Upper lobe of left lung (tissue), 6 donors: ENCODE measurements around the gene CPEB4. TPM values are rescaled to one million over a fixed set of nuclear protein-coding genes. Genes with fewer than 3 reads are reported as not detected.

Experiments
- ATAC-seq, 2 donors: fragments of 200-7000 bp; cut with Tn5 transposase; one replicate each; pipeline ENCODE4 v1.9.1; 2022; ENCODE audit warnings: mild to moderate bottlenecking in 2 of 2, moderate library complexity in 2 of 2; ENCODE audit not compliant: low FRiP score in 2 of 2
- DNase-seq, 2 donors: peaks; one replicate each; pipeline ENCODE4 v3.0.0-alpha.2; 2019 to 2020
- H3K27ac ChIP-seq, 4 donors: fragments of 200-600 bp; sonication (generic); one replicate each; pipeline ENCODE4 v1.5.1; 2016 to 2019
- H3K27me3 ChIP-seq, 4 donors: fragments of 200-600 bp; sonication (generic); one replicate each; pipeline ENCODE4 v1.5.1; 2017 to 2019
- H3K36me3 ChIP-seq, 4 donors: fragments of 200-600 bp; sonication (generic); one replicate each; pipeline ENCODE4 v1.5.1; 2016 to 2019
- H3K4me1 ChIP-seq, 4 donors: fragments of 200-600 bp; sonication (generic); one replicate each; pipeline ENCODE4 v1.5.1; 2018 to 2019
- H3K4me3 ChIP-seq, 4 donors: fragments of 200-600 bp; sonication (generic); one replicate each; pipeline ENCODE4 v1.5.1; 2017 to 2019; ENCODE audit warnings: mild to moderate bottlenecking in 2 of 4, moderate library complexity in 1 of 4
- H3K9me3 ChIP-seq, 4 donors: fragments of 200-600 bp; sonication (generic); one replicate each; pipeline ENCODE4 v1.5.1; 2018 to 2019
- CTCF ChIP-seq, 6 experiments: fragments of 450-650 bp in 4 of 6; fragments of 200-600 bp in 2 of 6; sonication (generic) in 2 of 6; IDR thresholded peaks; one replicate each; pipeline ENCODE4 v1.5.1; 2016 to 2019; ENCODE audit warnings: antibody characterized with exemption in 6 of 6
- EP300 ChIP-seq, 4 donors: sonication (generic); formaldehyde crosslinking; IDR thresholded peaks; one replicate each; pipeline ENCODE4 v1.5.1; 2017; ENCODE audit warnings: antibody characterized with exemption in 4 of 4, control low read depth in 2 of 4
- POLR2A ChIP-seq, 4 donors: fragments of 450-650 bp; IDR thresholded peaks; one replicate each; pipeline ENCODE4 v1.5.1; 2016 to 2017; ENCODE audit warnings: antibody characterized with exemption in 4 of 4, mild to moderate bottlenecking in 2 of 4
- POLR2AphosphoS5 ChIP-seq, 2 donors: sonication (generic); formaldehyde crosslinking; IDR thresholded peaks; one replicate each; pipeline ENCODE4 v1.5.1; 2017; ENCODE audit warnings: antibody characterized with exemption in 2 of 2
- WGBS, 2 donors: methylation state at CpG; one replicate each; pipeline ENCODE4 v1.1.5; 2017 to 2018; 5-methylcytosine and 5-hydroxymethylcytosine counted together
- total RNA-seq, 6 donors: library from RNA; depleted of rRNA in 4 of 6; stranded (reverse); fragments of >200 nt in 4 of 6; gene quantifications; one replicate each; pipeline versions ENCODE4 v1.1.0 to v1.2.1, GENCODE V29; 2016 to 2021
- donor health status: DM: no; HTN: no; CAD: no; lungs with moderate emphysema.
- donor health status: DM: no; HTN: yes; CAD: no; lungs with severe emphysema.

The CPEB4 gene
- total RNA-seq, 6 donors from 2014 or later: 52.6 to 96.4 (median 62.0) TPM

- H3K4me1 ChIP-seq: peaks cover 15 to 65% (median 30%) of the 10 kb centered on the region in 4 donors
- H3K4me3 ChIP-seq: no peak overlapping the region
- no peak overlapping the region for H3K27ac ChIP-seq
- no peak for ATAC-seq
- peaks cover 0 to 6% (median 1%) of the 10 kb centered on the region in 4 donors for H3K36me3 ChIP-seq
- no peaks in the 10 kb centered on the region for H3K27me3 ChIP-seq
- WGBS, 2 donors: 93 to 96% methylated on average over 4 of the region's 4 CpGs
- DNase-seq: no peak
- no peaks in the 10 kb centered on the region for H3K9me3 ChIP-seq
- no peak for TF ChIP-seq CTCF (IDR thresholded peaks at IDR 0.05)
- TF ChIP-seq POLR2AphosphoS5 (IDR thresholded peaks at IDR 0.05): no peak
- TF ChIP-seq POLR2A (IDR thresholded peaks at IDR 0.05): no peak
- no peak for TF ChIP-seq EP300 (IDR thresholded peaks at IDR 0.05)
These were observed 8.5 kb downstream of the CPEB4 start for GRCh38 chr5:173896631-173897030.

- ATAC-seq (no peak), DNase-seq (no peak)
- TF ChIP-seq POLR2A (IDR thresholded peaks at IDR 0.05) (no peak), POLR2AphosphoS5 (IDR thresholded peaks at IDR 0.05) (no peak), EP300 (IDR thresholded peaks at IDR 0.05) (no peak), CTCF (IDR thresholded peaks at IDR 0.05) (no peak)
- H3K9me3 ChIP-seq: no peaks in the 10 kb centered on the region
- H3K27ac ChIP-seq: no peak overlapping the region
- H3K4me3 ChIP-seq: no peak overlapping the region
- H3K4me1 ChIP-seq: peaks cover 3 to 55% (median 20%) of the 10 kb centered on the region in 4 donors
- H3K36me3 ChIP-seq: peaks cover 0 to 6% (median 0%) of the 10 kb centered on the region in 4 donors
- H3K27me3 ChIP-seq: no peaks in the 10 kb centered on the region
- WGBS, 2 donors: 90 to 92% methylated on average over 3 of the region's 3 CpGs
These were observed 13.6 kb downstream of the CPEB4 start for GRCh38 chr5:173901705-173902104.

- Histone ChIP-seq H3K9me3 (no peaks in the 10 kb centered on the region), H3K27ac (no peak overlapping the region), H3K4me1 (peaks cover 9 to 56% (median 25%) of the 10 kb centered on the region in 4 donors), H3K27me3 (no peaks in the 10 kb centered on the region), H3K4me3 (no peak overlapping the region), H3K36me3 (peaks cover 0 to 6% (median 0%) of the 10 kb centered on the region in 4 donors)
- WGBS, 2 donors: 87 to 100% methylated on average over 1 of the region's 1 CpG
- ATAC-seq (no peak), DNase-seq (no peak)
- no peak for TF ChIP-seq EP300 (IDR thresholded peaks at IDR 0.05)
- TF ChIP-seq POLR2AphosphoS5 (IDR thresholded peaks at IDR 0.05): no peak
- no peak for TF ChIP-seq CTCF (IDR thresholded peaks at IDR 0.05)
- TF ChIP-seq POLR2A (IDR thresholded peaks at IDR 0.05): no peak
These were observed 14.2 kb downstream of the CPEB4 start for GRCh38 chr5:173902334-173902733.

GRCh38 chr5:173902743-173903142 is 14.6 kb downstream of the CPEB4 start:
- Histone ChIP-seq H3K27ac (no peak overlapping the region), H3K27me3 (no peaks in the 10 kb centered on the region), H3K36me3 (peaks cover 0 to 6% (median 0%) of the 10 kb centered on the region in 4 donors), H3K9me3 (no peaks in the 10 kb centered on the region), H3K4me3 (no peak overlapping the region), H3K4me1 (peaks cover 13 to 57% (median 30%) of the 10 kb centered on the region in 4 donors)
- ATAC-seq: no peak
- TF ChIP-seq EP300 (IDR thresholded peaks at IDR 0.05): no peak
- TF ChIP-seq CTCF (IDR thresholded peaks at IDR 0.05): no peak
- TF ChIP-seq POLR2A (IDR thresholded peaks at IDR 0.05): no peak
- no peak for TF ChIP-seq POLR2AphosphoS5 (IDR thresholded peaks at IDR 0.05)
- DNase-seq: no peak

- no peak for ATAC-seq
- no peaks in the 10 kb centered on the region for H3K27me3 ChIP-seq
- 76 to 84% methylated on average over 5 of the region's 5 CpGs for WGBS, 2 donors
These were observed 15.4 kb downstream of the CPEB4 start for GRCh38 chr5:173903396-173904140.

More at GRCh38 chr5:173903396-173904140, 15.4 kb downstream of the CPEB4 start:
- peaks cover 0 to 6% (median 0%) of the 10 kb centered on the region in 4 donors for H3K36me3 ChIP-seq
- H3K27ac ChIP-seq: peak overlapping the region in 1 of 4 donors; percentile 17
- DNase-seq: no peak
- H3K4me1 ChIP-seq: peaks cover 21 to 66% (median 38%) of the 10 kb centered on the region in 4 donors
- no peak overlapping the region for H3K4me3 ChIP-seq
- TF ChIP-seq EP300 (IDR thresholded peaks at IDR 0.05): no peak
- TF ChIP-seq CTCF (IDR thresholded peaks at IDR 0.05): no peak
- TF ChIP-seq POLR2AphosphoS5 (IDR thresholded peaks at IDR 0.05): no peak
- no peak for TF ChIP-seq POLR2A (IDR thresholded peaks at IDR 0.05)
- H3K9me3 ChIP-seq: no peaks in the 10 kb centered on the region
